SK-N-SH treated with all-trans-retinoic acid at 6 μM for 48 hours (cell line): ENCODE results near the gene ZMYND19.

Source experiments
- ATAC-seq: fragments of 200-7000 bp; cut with Tn5 transposase; 3 replicates; pipeline ENCODE4 v1.9.1; 2020; ENCODE audit warnings: mild to moderate bottlenecking, moderate library complexity
- BACH2 ChIP-seq: fragments of 250-450 bp; sonication (Bioruptor Pico); IDR thresholded peaks from 2 replicates; pipeline ENCODE4 v1.9.0; 2021; ENCODE audit warnings: mild to moderate bottlenecking, borderline replicate concordance
- CSDC2 ChIP-seq: fragments of 250-450 bp; sonication (Bioruptor Pico); IDR thresholded peaks from 2 replicates; pipeline ENCODE4 v1.5.0; 2020; ENCODE audit warnings: mild to moderate bottlenecking, moderate library complexity
- GLIS3 ChIP-seq: fragments of 250-450 bp; sonication (Bioruptor Pico); IDR thresholded peaks from 2 replicates; pipeline ENCODE4 v1.5.0; 2020; ENCODE audit warnings: mild to moderate bottlenecking, moderate library complexity
- OSR1 ChIP-seq: fragments of 250-450 bp; sonication (Bioruptor Pico); IDR thresholded peaks from 2 replicates; pipeline ENCODE4 v1.8.0; 2022; ENCODE audit warnings: moderate library complexity, mild to moderate bottlenecking, inconsistent platforms
- PPARA ChIP-seq: fragments of 250-450 bp; sonication (Bioruptor Pico); IDR thresholded peaks from 2 replicates; pipeline ENCODE4 v1.5.0; 2020; ENCODE audit warnings: mild to moderate bottlenecking, borderline replicate concordance
- RARB ChIP-seq: fragments of 250-450 bp; sonication (Bioruptor Pico); IDR thresholded peaks from 2 replicates; pipeline ENCODE4 v1.8.0; 2021; ENCODE audit warnings: mild to moderate bottlenecking, moderate library complexity
- SNAI2 ChIP-seq: fragments of 250-450 bp; sonication (Bioruptor Pico); IDR thresholded peaks from 2 replicates; pipeline ENCODE4 v1.5.0; 2020; ENCODE audit warnings: mild to moderate bottlenecking, moderate library complexity
- TCF4 ChIP-seq: fragments of 250-450 bp; sonication (Bioruptor Pico); IDR thresholded peaks from 2 replicates; pipeline ENCODE4 v1.8.0; 2021; ENCODE audit warnings: mild to moderate bottlenecking, moderate library complexity, borderline replicate concordance
- ZC3H10 ChIP-seq: fragments of 250-450 bp; sonication (Bioruptor Pico); IDR thresholded peaks from 2 replicates; pipeline ENCODE4 v1.5.1; 2021; ENCODE audit warnings: mild to moderate bottlenecking, moderate library complexity
- ZFP3 ChIP-seq: fragments of 250-450 bp; sonication (Bioruptor Pico); IDR thresholded peaks from 2 replicates; pipeline ENCODE4 v1.5.0; 2020; ENCODE audit warnings: mild to moderate bottlenecking, moderate library complexity
- ZFP30 ChIP-seq: fragments of 450-650 bp; formaldehyde crosslinking; IDR thresholded peaks from 2 replicates; pipeline ENCODE4 v1.5.0; 2022; ENCODE audit warnings: mild to moderate bottlenecking, moderate library complexity
- ZNF565 ChIP-seq: fragments of 450-650 bp; formaldehyde crosslinking; conservative IDR thresholded peaks from 2 replicates; pipeline ENCODE4 v1.5.0; 2020; ENCODE audit warnings: low read depth, mild to moderate bottlenecking, moderate library complexity
- ZNF70 ChIP-seq: fragments of 450-650 bp; formaldehyde crosslinking; IDR thresholded peaks from 2 replicates; pipeline ENCODE4 v1.5.0; 2020; ENCODE audit warnings: mild to moderate bottlenecking, moderate library complexity
- ZNF8 ChIP-seq: fragments of 450-650 bp; formaldehyde crosslinking; IDR thresholded peaks from 2 replicates; pipeline ENCODE4 v1.5.0; 2020; ENCODE audit warnings: mild to moderate bottlenecking, moderate library complexity
- TF ChIP-seq, protein P1 (sequence below): fragments of 250-450 bp; sonication (Bioruptor Pico); IDR thresholded peaks from 2 replicates; pipeline ENCODE4 v1.5.1; 2021; ENCODE audit warnings: mild to moderate bottlenecking, moderate library complexity
- TF ChIP-seq, protein P2 (sequence below): fragments of 250-450 bp; sonication (Bioruptor Pico); IDR thresholded peaks from 2 replicates; pipeline ENCODE4 v1.8.0; 2020; ENCODE audit warnings: mild to moderate bottlenecking, moderate library complexity, borderline replicate concordance
- TF ChIP-seq, protein P3 (sequence below): fragments of 250-450 bp; sonication (Bioruptor Pico); IDR thresholded peaks from 2 replicates; pipeline ENCODE4 v1.8.0; 2021; ENCODE audit warnings: low read depth, mild to moderate bottlenecking, moderate library complexity, borderline replicate concordance
- TF ChIP-seq, protein P4 (sequence below): fragments of 250-450 bp; sonication (Bioruptor Pico); IDR thresholded peaks from 2 replicates; pipeline ENCODE4 v1.5.0; 2020; ENCODE audit warnings: mild to moderate bottlenecking, moderate library complexity

The ZMYND19 gene

DNA sequence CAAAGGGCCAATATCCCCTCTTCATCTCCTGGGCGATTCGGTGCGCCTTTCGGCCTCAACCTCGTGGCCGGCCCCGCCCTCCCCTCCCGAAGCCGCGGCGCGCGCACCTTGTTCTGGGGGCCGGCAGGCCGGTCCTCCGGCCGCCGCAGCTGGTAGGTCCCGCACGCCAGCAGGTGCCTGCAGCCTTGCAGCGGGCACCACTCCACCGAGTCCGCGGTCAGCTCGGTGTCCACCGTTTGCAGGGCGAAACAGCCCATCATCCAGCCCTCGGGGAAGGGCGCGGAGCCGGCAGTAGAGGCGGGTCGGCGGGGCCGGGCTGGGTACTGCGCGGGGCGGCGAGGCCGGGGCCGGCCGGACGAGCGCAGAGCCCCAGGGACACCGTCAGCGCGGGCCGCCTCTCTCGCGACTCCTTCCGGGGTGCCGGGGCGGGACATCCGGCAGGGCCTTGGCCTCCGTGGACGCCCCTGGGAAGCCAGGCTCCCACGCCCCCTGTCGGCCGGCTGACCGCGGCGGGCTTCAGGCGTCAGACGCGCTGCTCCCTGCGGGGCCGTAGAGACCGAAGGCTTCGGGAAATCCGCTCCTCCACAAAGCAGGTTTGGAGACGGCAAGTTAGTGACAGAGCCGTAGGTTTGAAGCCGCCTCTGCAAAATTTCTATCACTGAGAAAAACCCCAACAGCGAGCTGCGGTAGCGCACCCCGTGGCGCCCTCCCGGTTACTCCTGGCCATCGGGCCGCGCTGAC lies 11.6 kb downstream of the ZMYND19 start, which contains the start of gene DPH7:
Gene DPH7, minus strand, starts transcription at position 408 of the 741 bp plus-strand sequence. Its CDS starts 148 bp downstream, at position 260.
- ATAC-seq = peak; percentile 98
- TF ChIP-seq, protein P1, sequence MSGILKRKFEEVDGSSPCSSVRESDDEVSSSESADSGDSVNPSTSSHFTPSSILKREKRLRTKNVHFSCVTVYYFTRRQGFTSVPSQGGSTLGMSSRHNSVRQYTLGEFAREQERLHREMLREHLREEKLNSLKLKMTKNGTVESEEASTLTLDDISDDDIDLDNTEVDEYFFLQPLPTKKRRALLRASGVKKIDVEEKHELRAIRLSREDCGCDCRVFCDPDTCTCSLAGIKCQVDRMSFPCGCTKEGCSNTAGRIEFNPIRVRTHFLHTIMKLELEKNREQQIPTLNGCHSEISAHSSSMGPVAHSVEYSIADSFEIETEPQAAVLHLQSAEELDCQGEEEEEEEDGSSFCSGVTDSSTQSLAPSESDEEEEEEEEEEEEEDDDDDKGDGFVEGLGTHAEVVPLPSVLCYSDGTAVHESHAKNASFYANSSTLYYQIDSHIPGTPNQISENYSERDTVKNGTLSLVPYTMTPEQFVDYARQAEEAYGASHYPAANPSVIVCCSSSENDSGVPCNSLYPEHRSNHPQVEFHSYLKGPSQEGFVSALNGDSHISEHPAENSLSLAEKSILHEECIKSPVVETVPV = no peak
- TF ChIP-seq ZNF565 (CRISPR knock-in tag) (no peak), ZNF8 (no peak), CSDC2 (CRISPR knock-in tag) (no peak), ZFP3 (CRISPR knock-in tag) (no peak; the same call in 1 of the 2 replicates), BACH2 (no peak), TCF4 (no peak), PPARA (no peak)
- TF ChIP-seq, protein P2, sequence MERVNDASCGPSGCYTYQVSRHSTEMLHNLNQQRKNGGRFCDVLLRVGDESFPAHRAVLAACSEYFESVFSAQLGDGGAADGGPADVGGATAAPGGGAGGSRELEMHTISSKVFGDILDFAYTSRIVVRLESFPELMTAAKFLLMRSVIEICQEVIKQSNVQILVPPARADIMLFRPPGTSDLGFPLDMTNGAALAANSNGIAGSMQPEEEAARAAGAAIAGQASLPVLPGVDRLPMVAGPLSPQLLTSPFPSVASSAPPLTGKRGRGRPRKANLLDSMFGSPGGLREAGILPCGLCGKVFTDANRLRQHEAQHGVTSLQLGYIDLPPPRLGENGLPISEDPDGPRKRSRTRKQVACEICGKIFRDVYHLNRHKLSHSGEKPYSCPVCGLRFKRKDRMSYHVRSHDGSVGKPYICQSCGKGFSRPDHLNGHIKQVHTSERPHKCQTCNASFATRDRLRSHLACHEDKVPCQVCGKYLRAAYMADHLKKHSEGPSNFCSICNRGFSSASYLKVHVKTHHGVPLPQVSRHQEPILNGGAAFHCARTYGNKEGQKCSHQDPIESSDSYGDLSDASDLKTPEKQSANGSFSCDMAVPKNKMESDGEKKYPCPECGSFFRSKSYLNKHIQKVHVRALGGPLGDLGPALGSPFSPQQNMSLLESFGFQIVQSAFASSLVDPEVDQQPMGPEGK (CRISPR knock-in tag) = no peak

DNA sequence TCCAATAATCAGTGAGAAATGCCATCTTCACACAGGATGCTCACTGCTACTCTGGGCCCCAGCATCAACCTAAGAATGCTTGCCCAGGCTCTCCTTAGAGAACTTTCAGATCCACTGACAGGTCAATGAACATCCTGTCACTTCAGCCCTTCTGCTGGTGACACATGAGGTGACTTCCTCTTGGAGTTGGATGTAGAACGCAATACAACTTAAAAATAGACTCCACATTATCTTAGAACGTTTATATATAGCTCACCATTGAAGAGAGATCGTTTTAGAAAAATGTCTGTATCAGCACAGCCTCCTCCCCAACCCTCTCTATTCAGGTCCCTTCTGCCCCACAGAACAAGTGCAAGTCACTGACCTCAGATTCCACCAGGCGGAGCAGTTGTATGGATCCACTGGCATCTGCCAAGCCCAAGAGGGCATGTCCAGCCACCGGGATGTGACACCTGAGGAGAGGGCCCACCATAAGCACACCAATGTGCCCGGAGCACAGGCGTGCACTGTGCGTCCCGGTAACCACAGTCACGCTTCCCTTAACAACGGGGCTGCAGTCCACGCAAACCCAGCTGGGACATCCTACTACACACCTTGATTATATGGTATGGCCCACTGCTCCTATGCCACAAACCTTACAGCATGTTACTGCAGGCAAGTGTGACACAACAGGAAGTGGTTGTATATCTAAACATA lies 14.4 kb downstream of the ZMYND19 start:
- ATAC-seq = no peak
- TF ChIP-seq ZFP30 (CRISPR knock-in tag) = no peak
- TF ChIP-seq ZC3H10 (CRISPR knock-in tag) = no peak
- TF ChIP-seq, protein P2 (CRISPR knock-in tag) = no peak
- TF ChIP-seq OSR1 (CRISPR knock-in tag) = no peak
- TF ChIP-seq ZNF70 (CRISPR knock-in tag) = no peak
- no peak for TF ChIP-seq ZNF8
- TF ChIP-seq, protein P3, sequence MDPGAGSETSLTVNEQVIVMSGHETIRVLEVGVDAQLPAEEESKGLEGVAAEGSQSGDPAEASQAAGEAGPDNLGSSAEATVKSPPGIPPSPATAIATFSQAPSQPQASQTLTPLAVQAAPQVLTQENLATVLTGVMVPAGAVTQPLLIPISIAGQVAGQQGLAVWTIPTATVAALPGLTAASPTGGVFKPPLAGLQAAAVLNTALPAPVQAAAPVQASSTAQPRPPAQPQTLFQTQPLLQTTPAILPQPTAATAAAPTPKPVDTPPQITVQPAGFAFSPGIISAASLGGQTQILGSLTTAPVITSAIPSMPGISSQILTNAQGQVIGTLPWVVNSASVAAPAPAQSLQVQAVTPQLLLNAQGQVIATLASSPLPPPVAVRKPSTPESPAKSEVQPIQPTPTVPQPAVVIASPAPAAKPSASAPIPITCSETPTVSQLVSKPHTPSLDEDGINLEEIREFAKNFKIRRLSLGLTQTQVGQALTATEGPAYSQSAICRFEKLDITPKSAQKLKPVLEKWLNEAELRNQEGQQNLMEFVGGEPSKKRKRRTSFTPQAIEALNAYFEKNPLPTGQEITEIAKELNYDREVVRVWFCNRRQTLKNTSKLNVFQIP (CRISPR knock-in tag) = no peak
- TF ChIP-seq PPARA = no peak
- TF ChIP-seq CSDC2 (CRISPR knock-in tag) = no peak
- TF ChIP-seq ZNF565 (CRISPR knock-in tag) = no peak
- TF ChIP-seq, protein P4, sequence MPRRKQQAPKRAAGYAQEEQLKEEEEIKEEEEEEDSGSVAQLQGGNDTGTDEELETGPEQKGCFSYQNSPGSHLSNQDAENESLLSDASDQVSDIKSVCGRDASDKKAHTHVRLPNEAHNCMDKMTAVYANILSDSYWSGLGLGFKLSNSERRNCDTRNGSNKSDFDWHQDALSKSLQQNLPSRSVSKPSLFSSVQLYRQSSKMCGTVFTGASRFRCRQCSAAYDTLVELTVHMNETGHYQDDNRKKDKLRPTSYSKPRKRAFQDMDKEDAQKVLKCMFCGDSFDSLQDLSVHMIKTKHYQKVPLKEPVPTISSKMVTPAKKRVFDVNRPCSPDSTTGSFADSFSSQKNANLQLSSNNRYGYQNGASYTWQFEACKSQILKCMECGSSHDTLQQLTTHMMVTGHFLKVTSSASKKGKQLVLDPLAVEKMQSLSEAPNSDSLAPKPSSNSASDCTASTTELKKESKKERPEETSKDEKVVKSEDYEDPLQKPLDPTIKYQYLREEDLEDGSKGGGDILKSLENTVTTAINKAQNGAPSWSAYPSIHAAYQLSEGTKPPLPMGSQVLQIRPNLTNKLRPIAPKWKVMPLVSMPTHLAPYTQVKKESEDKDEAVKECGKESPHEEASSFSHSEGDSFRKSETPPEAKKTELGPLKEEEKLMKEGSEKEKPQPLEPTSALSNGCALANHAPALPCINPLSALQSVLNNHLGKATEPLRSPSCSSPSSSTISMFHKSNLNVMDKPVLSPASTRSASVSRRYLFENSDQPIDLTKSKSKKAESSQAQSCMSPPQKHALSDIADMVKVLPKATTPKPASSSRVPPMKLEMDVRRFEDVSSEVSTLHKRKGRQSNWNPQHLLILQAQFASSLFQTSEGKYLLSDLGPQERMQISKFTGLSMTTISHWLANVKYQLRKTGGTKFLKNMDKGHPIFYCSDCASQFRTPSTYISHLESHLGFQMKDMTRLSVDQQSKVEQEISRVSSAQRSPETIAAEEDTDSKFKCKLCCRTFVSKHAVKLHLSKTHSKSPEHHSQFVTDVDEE = no peak
- no peak for TF ChIP-seq SNAI2 (CRISPR knock-in tag)

DNA sequence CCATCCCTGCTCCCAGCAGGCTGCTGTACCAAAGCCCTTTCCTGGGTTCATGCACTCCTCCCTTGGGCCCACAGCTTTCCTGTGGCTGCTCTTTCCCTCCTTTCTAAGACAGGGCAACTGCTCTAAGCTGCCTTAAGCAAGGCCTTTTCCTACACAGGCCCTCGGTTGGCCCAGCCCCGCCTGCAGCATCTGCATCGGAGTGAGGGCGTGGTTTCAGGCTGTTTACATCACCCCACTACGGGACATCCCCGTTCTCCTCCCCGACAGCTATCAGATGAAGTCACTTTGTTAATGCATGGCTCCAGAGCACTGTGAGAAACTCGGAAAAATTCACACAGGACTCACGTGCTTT lies 15.0 kb downstream of the ZMYND19 start:
- no peak for TF ChIP-seq GLIS3 (CRISPR knock-in tag)
- TF ChIP-seq ZNF70 (CRISPR knock-in tag) = no peak
- TF ChIP-seq RARB (CRISPR knock-in tag) = no peak
- TF ChIP-seq OSR1 (CRISPR knock-in tag) = no peak
- ATAC-seq = no peak
